GM12878 (cell line): Measurements from ENCODE around the gene SORCS2.

Experiments used
- BMI1 ChIP-seq: fragments of 450-650 bp; IDR thresholded peaks from 2 replicates; pipeline ENCODE4 v1.6.1; 2016; ENCODE audit warnings: mild to moderate bottlenecking, moderate library complexity, borderline replicate concordance
- CTCF ChIP-seq, 3 experiments: IDR thresholded peaks in 2 of 3; conservative IDR thresholded peaks in 1 of 3; 2 replicates each; pipeline ENCODE4 v1.5.1; 2011; ENCODE audit warnings: low read depth in 3 of 3, low read length in 3 of 3, mild to moderate bottlenecking in 3 of 3, control low read depth in 2 of 3, moderate library complexity in 2 of 3, inconsistent platforms in 1 of 3, mixed read lengths in 1 of 3; ENCODE audit not compliant: control insufficient read depth in 2 of 3, insufficient read depth in 1 of 3; ENCODE audit errors: extremely low read depth in 1 of 3
- RAD21 ChIP-seq: IDR thresholded peaks from 2 replicates; pipeline ENCODE4 v1.6.1; 2011; ENCODE audit warnings: mild to moderate bottlenecking, low read depth, low read length, moderate library complexity; ENCODE audit not compliant: insufficient read depth
- YY1 ChIP-seq: IDR thresholded peaks from 2 replicates; pipeline ENCODE4 v1.6.1; 2011; ENCODE audit warnings: low read depth, mild to moderate bottlenecking, low read length

GRCh38 chr4:7668826-7669225 lies 476.5 kb downstream of the SORCS2 start:
- TF ChIP-seq RAD21: no peak
- TF ChIP-seq YY1: no peak
- no peak for TF ChIP-seq CTCF (IDR thresholded peaks at IDR 0.05 in 2 of 3, conservative IDR thresholded peaks at IDR 0.05 in 1 of 3; ENCODE audit: control insufficient read depth in 2 of 3, extremely low read depth in 1 of 3, insufficient read depth in 1 of 3, low read depth in 3 of 3, low read length in 3 of 3)
- no peak for TF ChIP-seq BMI1
